Measurements from ENCODE around the gene GPRIN1.

Gene GPRIN1

GRCh38 chr5:176618783-176619182 is 8.8 kb upstream of the GPRIN1 start:
- Histone ChIP-seq H3K4me3 (ENCODE audit: control insufficient read depth in 1 of 7, extremely low read depth in 1 of 7, insufficient read depth in 4 of 7, low read depth in 2 of 7, low read length in 6 of 7) (peak overlapping the region in 2 of 7 experiments; percentile 28 to 54), H3K36me3 (ENCODE audit: control insufficient read depth in 4 of 4, insufficient read depth in 4 of 4, low read length in 3 of 4) (no peaks in the 10 kb centered on the region), H3K4me1 (ENCODE audit: control extremely low read depth in 1 of 4, control insufficient read depth in 4 of 4, insufficient read depth in 4 of 4, low read length in 3 of 4) (peaks cover 0 to 23% (median 20%) of the 10 kb centered on the region in 4 experiments), H3K27me3 (replicated peaks in 2 of 5; ENCODE audit: control insufficient read depth in 4 of 5, insufficient read depth in 5 of 5, low read length in 4 of 5) (peaks cover 0 to 82% (median 45%) of the 10 kb centered on the region in 5 experiments), H3K27ac (ENCODE audit: insufficient read depth in 1 of 2, low read depth in 1 of 2, low read length in 2 of 2, poor library complexity in 1 of 2, severe bottlenecking in 2 of 2) (no peak overlapping the region), H3K9me3 (ENCODE audit: control extremely low read depth in 1 of 5, control insufficient read depth in 4 of 5, insufficient read depth in 2 of 5, low read depth in 1 of 5, low read length in 4 of 5) (peaks cover 0 to 5% (median 0%) of the 10 kb centered on the region in 5 experiments)
- 23% methylated on average over 17 of the region's 19 CpGs for WGBS (ENCODE audit: insufficient coverage)
- ChIA-PET CTCF (interaction anchor here (1.1 to 1.5 kb wide), 2 partner anchors 9 to 14 kb away, joined by 3 to 4 read pairs; partner anchors contain the start of gene GPRIN1), POLR2A (no interaction called here)
- peak in 2 of 3 donors; percentile 39 to 48 for DNase-seq

- peaks cover 0 to 96% (median 49%) of the 10 kb centered on the region in 5 experiments for H3K27me3 ChIP-seq (replicated peaks in 2 of 5; ENCODE audit: control insufficient read depth in 4 of 5, insufficient read depth in 5 of 5, low read length in 4 of 5)
- H3K4me3 ChIP-seq (ENCODE audit: control insufficient read depth in 1 of 7, extremely low read depth in 1 of 7, insufficient read depth in 4 of 7, low read depth in 2 of 7, low read length in 6 of 7), result no peak overlapping the region
- no peaks in the 10 kb centered on the region for H3K36me3 ChIP-seq (ENCODE audit: control insufficient read depth in 4 of 4, insufficient read depth in 4 of 4, low read length in 3 of 4)
- 64% methylated on average over 6 of the region's 7 CpGs for WGBS (ENCODE audit: insufficient coverage)
- POLR2A ChIA-PET, result no interaction called here
- peaks cover 0 to 5% (median 0%) of the 10 kb centered on the region in 5 experiments for H3K9me3 ChIP-seq (ENCODE audit: control extremely low read depth in 1 of 5, control insufficient read depth in 4 of 5, insufficient read depth in 2 of 5, low read depth in 1 of 5, low read length in 4 of 5)
- no peak for DNase-seq
- H3K4me1 ChIP-seq (ENCODE audit: control extremely low read depth in 1 of 4, control insufficient read depth in 4 of 4, insufficient read depth in 4 of 4, low read length in 3 of 4), result peaks cover 0 to 23% (median 20%) of the 10 kb centered on the region in 4 experiments
- CTCF ChIA-PET, result interaction anchor here (2.2 kb wide), 1 partner anchor 9 kb away, joined by 8 read pairs; no protein-coding TSS in a partner anchor
- no peak overlapping the region for H3K27ac ChIP-seq (ENCODE audit: insufficient read depth in 1 of 2, low read depth in 1 of 2, low read length in 2 of 2, poor library complexity in 1 of 2, severe bottlenecking in 2 of 2)
These were observed 6.6 kb upstream of the GPRIN1 start for GRCh38 chr5:176616511-176616910.

GRCh38 chr5:176614805-176615478 is 5.0 kb upstream of the GPRIN1 start:
- POLR2A ChIA-PET, result no interaction called here

GRCh38 chr5:176612855-176613254 is 2.9 kb upstream of the GPRIN1 start:
- H3K27ac ChIP-seq (ENCODE audit: insufficient read depth in 1 of 2, low read depth in 1 of 2, low read length in 2 of 2, poor library complexity in 1 of 2, severe bottlenecking in 2 of 2), result no peak overlapping the region
- WGBS (ENCODE audit: insufficient coverage), result 73% methylated on average over 2 of the region's 2 CpGs
- no peak for DNase-seq
- peaks cover 0 to 80% (median 36%) of the 10 kb centered on the region in 5 experiments for H3K27me3 ChIP-seq (replicated peaks in 2 of 5; ENCODE audit: control insufficient read depth in 4 of 5, insufficient read depth in 5 of 5, low read length in 4 of 5)
- peaks cover 0 to 10% (median 5%) of the 10 kb centered on the region in 4 experiments for H3K4me1 ChIP-seq (ENCODE audit: control extremely low read depth in 1 of 4, control insufficient read depth in 4 of 4, insufficient read depth in 4 of 4, low read length in 3 of 4)
- ChIA-PET POLR2A (no interaction called here), CTCF (no interaction called here)
- H3K9me3 ChIP-seq (ENCODE audit: control extremely low read depth in 1 of 5, control insufficient read depth in 4 of 5, insufficient read depth in 2 of 5, low read depth in 1 of 5, low read length in 4 of 5), result no peaks in the 10 kb centered on the region
- H3K36me3 ChIP-seq (ENCODE audit: control insufficient read depth in 4 of 4, insufficient read depth in 4 of 4, low read length in 3 of 4), result no peaks in the 10 kb centered on the region
- H3K4me3 ChIP-seq (ENCODE audit: control insufficient read depth in 1 of 7, extremely low read depth in 1 of 7, insufficient read depth in 4 of 7, low read depth in 2 of 7, low read length in 6 of 7), result no peak overlapping the region

More at GRCh38 chr5:176614805-176615478, 5.0 kb upstream of the GPRIN1 start:
- Histone ChIP-seq H3K27ac (ENCODE audit: insufficient read depth in 1 of 2, low read depth in 1 of 2, low read length in 2 of 2, poor library complexity in 1 of 2, severe bottlenecking in 2 of 2) (no peak overlapping the region), H3K4me3 (ENCODE audit: control insufficient read depth in 1 of 7, extremely low read depth in 1 of 7, insufficient read depth in 4 of 7, low read depth in 2 of 7, low read length in 6 of 7) (no peak overlapping the region), H3K36me3 (ENCODE audit: control insufficient read depth in 4 of 4, insufficient read depth in 4 of 4, low read length in 3 of 4) (no peaks in the 10 kb centered on the region), H3K4me1 (ENCODE audit: control extremely low read depth in 1 of 4, control insufficient read depth in 4 of 4, insufficient read depth in 4 of 4, low read length in 3 of 4) (peaks cover 0 to 17% (median 14%) of the 10 kb centered on the region in 4 experiments), H3K9me3 (ENCODE audit: control extremely low read depth in 1 of 5, control insufficient read depth in 4 of 5, insufficient read depth in 2 of 5, low read depth in 1 of 5, low read length in 4 of 5) (peaks cover 0 to 5% (median 0%) of the 10 kb centered on the region in 5 experiments), H3K27me3 (replicated peaks in 2 of 5; ENCODE audit: control insufficient read depth in 4 of 5, insufficient read depth in 5 of 5, low read length in 4 of 5) (peaks cover 0 to 87% (median 39%) of the 10 kb centered on the region in 5 experiments)
- CTCF ChIA-PET, result interaction anchor here (0.6 to 1.5 kb wide), 2 partner anchors 16 to 42 kb away, joined by 4 read pairs; partner anchors contain the start of genes EIF4E1B and SNCB
- WGBS (ENCODE audit: insufficient coverage), result 82% methylated on average over 3 of the region's 8 CpGs
- DNase-seq, result no peak

GRCh38 chr5:176612008-176612407 is 2.1 kb upstream of the GPRIN1 start:
- Histone ChIP-seq H3K9me3 (ENCODE audit: control extremely low read depth in 1 of 5, control insufficient read depth in 4 of 5, insufficient read depth in 2 of 5, low read depth in 1 of 5, low read length in 4 of 5) (no peaks in the 10 kb centered on the region), H3K27ac (ENCODE audit: insufficient read depth in 1 of 2, low read depth in 1 of 2, low read length in 2 of 2, poor library complexity in 1 of 2, severe bottlenecking in 2 of 2) (no peak overlapping the region), H3K27me3 (replicated peaks in 2 of 5; ENCODE audit: control insufficient read depth in 4 of 5, insufficient read depth in 5 of 5, low read length in 4 of 5) (peaks cover 0 to 71% (median 31%) of the 10 kb centered on the region in 5 experiments), H3K4me3 (ENCODE audit: control insufficient read depth in 1 of 7, extremely low read depth in 1 of 7, insufficient read depth in 4 of 7, low read depth in 2 of 7, low read length in 6 of 7) (no peak overlapping the region), H3K4me1 (ENCODE audit: control extremely low read depth in 1 of 4, control insufficient read depth in 4 of 4, insufficient read depth in 4 of 4, low read length in 3 of 4) (peaks cover 0 to 10% (median 5%) of the 10 kb centered on the region in 4 experiments), H3K36me3 (ENCODE audit: control insufficient read depth in 4 of 4, insufficient read depth in 4 of 4, low read length in 3 of 4) (no peaks in the 10 kb centered on the region)
- ChIA-PET POLR2A (no interaction called here), CTCF (interaction anchor here (0.6 to 1.2 kb wide), 5 partner anchors 15 to 149 kb away, joined by 3 to 4 read pairs (median 3); partner anchors contain the start of genes EIF4E1B and SNCB)
- DNase-seq, result no peak
- WGBS (ENCODE audit: insufficient coverage), result 93% methylated on average over 6 of the region's 6 CpGs

GRCh38 chr5:176611435-176611834 is 1.5 kb upstream of the GPRIN1 start:
- CTCF ChIA-PET, result interaction anchor here (0.6 to 1.2 kb wide), 5 partner anchors 15 to 148 kb away, joined by 3 to 4 read pairs (median 3); partner anchors contain the start of genes EIF4E1B and SNCB
- Histone ChIP-seq H3K36me3 (ENCODE audit: control insufficient read depth in 4 of 4, insufficient read depth in 4 of 4, low read length in 3 of 4) (no peaks in the 10 kb centered on the region), H3K9me3 (ENCODE audit: control extremely low read depth in 1 of 5, control insufficient read depth in 4 of 5, insufficient read depth in 2 of 5, low read depth in 1 of 5, low read length in 4 of 5) (no peaks in the 10 kb centered on the region), H3K4me3 (ENCODE audit: control insufficient read depth in 1 of 7, extremely low read depth in 1 of 7, insufficient read depth in 4 of 7, low read depth in 2 of 7, low read length in 6 of 7) (no peak overlapping the region), H3K27ac (ENCODE audit: insufficient read depth in 1 of 2, low read depth in 1 of 2, low read length in 2 of 2, poor library complexity in 1 of 2, severe bottlenecking in 2 of 2) (no peak overlapping the region), H3K4me1 (ENCODE audit: control extremely low read depth in 1 of 4, control insufficient read depth in 4 of 4, insufficient read depth in 4 of 4, low read length in 3 of 4) (peaks cover 0 to 10% (median 5%) of the 10 kb centered on the region in 4 experiments), H3K27me3 (replicated peaks in 2 of 5; ENCODE audit: control insufficient read depth in 4 of 5, insufficient read depth in 5 of 5, low read length in 4 of 5) (peaks cover 0 to 67% (median 27%) of the 10 kb centered on the region in 5 experiments)
- POLR2A ChIA-PET, result no interaction called here
- 17% methylated on average over 6 of the region's 10 CpGs for WGBS (ENCODE audit: insufficient coverage)
- peak; percentile 78 to 92 (median 91) for DNase-seq

- Histone ChIP-seq H3K4me3 (ENCODE audit: control insufficient read depth in 1 of 7, extremely low read depth in 1 of 7, insufficient read depth in 4 of 7, low read depth in 2 of 7, low read length in 6 of 7) (peak overlapping the region in 5 of 7 experiments; percentile 25 to 63 (median 59)), H3K4me1 (ENCODE audit: control extremely low read depth in 1 of 4, control insufficient read depth in 4 of 4, insufficient read depth in 4 of 4, low read length in 3 of 4) (peaks cover 0 to 10% (median 5%) of the 10 kb centered on the region in 4 experiments), H3K27me3 (replicated peaks in 2 of 5; ENCODE audit: control insufficient read depth in 4 of 5, insufficient read depth in 5 of 5, low read length in 4 of 5) (peaks cover 0 to 58% (median 23%) of the 10 kb centered on the region in 5 experiments), H3K36me3 (ENCODE audit: control insufficient read depth in 4 of 4, insufficient read depth in 4 of 4, low read length in 3 of 4) (no peaks in the 10 kb centered on the region), H3K9me3 (ENCODE audit: control extremely low read depth in 1 of 5, control insufficient read depth in 4 of 5, insufficient read depth in 2 of 5, low read depth in 1 of 5, low read length in 4 of 5) (no peaks in the 10 kb centered on the region), H3K27ac (ENCODE audit: insufficient read depth in 1 of 2, low read depth in 1 of 2, low read length in 2 of 2, poor library complexity in 1 of 2, severe bottlenecking in 2 of 2) (no peak overlapping the region)
- ChIA-PET POLR2A (no interaction called here), CTCF (interaction anchor here (1.4 kb wide), 1 partner anchor 8 kb away, joined by 3 read pairs; no protein-coding TSS in a partner anchor)
- no peak for DNase-seq
- WGBS (ENCODE audit: insufficient coverage), result 5% methylated on average over 4 of the region's 31 CpGs
These were observed 448 bp upstream of the GPRIN1 start for GRCh38 chr5:176610435-176610773.
